Activated B cell treated with CpG ODN at 0.5 μM for 24 hours (primary cell): ENCODE measurements around the gene SRRM1. TPM values are rescaled to one million over a fixed set of nuclear protein-coding genes. Genes with fewer than 3 reads are reported as not detected.

ENCODE experiments used
- ATAC-seq: fragments of 200-7000 bp; cut with Tn5 transposase; one replicate; pipeline ENCODE4 v1.10.0; 2021; ENCODE audit warnings: low read depth, mild to moderate bottlenecking, moderate library complexity
- CTCF ChIA-PET: fragments of 350-600 bp; sonication (Branson Sonifier 250); formaldehyde crosslinking; loops from one replicate; lab custom pipeline; 2021; ENCODE audit warnings: antibody characterized with exemption; lab: Charles Lee
- POLR2A ChIA-PET: fragments of 350-600 bp; sonication (Branson Sonifier 250); formaldehyde crosslinking; loops from one replicate; lab custom pipeline; 2021; ENCODE audit warnings: antibody characterized with exemption; lab: Charles Lee
- DNase-seq: peaks from one replicate; pipeline ENCODE4 v3.0.0; 2022
- H3K27ac Mint-ChIP-seq: one replicate; pipeline ENCODE4 v1.8.0; 2020; ENCODE audit warnings: mixed read lengths
- H3K27me3 Mint-ChIP-seq: one replicate; pipeline ENCODE4 v1.8.0; 2021; ENCODE audit warnings: mixed read lengths
- H3K36me3 Mint-ChIP-seq: one replicate; pipeline ENCODE4 v1.8.0; 2021; ENCODE audit warnings: low read depth, mixed read lengths
- H3K4me1 Mint-ChIP-seq: one replicate; pipeline ENCODE4 v1.8.0; 2021; ENCODE audit warnings: mixed read lengths
- H3K4me3 Mint-ChIP-seq: one replicate; pipeline ENCODE4 v1.8.0; 2020; ENCODE audit warnings: mild to moderate bottlenecking, mixed read lengths
- H3K9me3 Mint-ChIP-seq: one replicate; pipeline ENCODE4 v1.8.0; 2020; ENCODE audit warnings: mixed read lengths
- intact Hi-C: fragments of 100-400 bp; cut with micrococcal nuclease; formaldehyde crosslinking; loops from one replicate; pipeline ENCODE4 v1.15.1; 2024
- total RNA-seq: library from RNA; stranded (reverse); gene quantifications from 2 replicates; pipeline ENCODE4 v1.2.3, GENCODE V29; 2022
- TF ChIP-seq, protein P1 (sequence below): fragments of 200-600 bp; IDR thresholded peaks from one replicate; pipeline ENCODE4 v1.8.0; 2022; ENCODE audit warnings: antibody characterized with exemption, mild to moderate bottlenecking

SRRM1 gene
- total RNA-seq, 1 donor from 2014 or later, result 220 TPM

DNA sequence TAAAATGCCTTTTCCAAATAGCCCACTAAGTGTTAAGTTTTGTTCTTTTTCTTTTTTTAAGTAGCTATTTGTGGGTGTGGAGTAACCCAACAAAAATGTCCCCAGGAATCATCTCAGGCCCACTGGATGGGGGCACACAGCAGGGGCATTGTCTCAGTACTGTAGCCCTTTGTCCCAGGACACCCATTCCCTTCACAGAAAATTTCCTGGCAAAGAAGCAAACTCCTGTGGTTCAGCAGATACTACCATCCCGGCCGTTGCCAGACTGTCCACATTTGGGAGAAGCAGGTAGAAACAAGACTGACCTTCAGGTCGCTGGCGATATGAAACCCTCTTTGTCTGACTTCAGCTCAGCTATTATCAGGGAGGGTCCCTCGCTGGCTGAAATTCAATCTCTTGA lies 23.7 kb upstream of the SRRM1 start:
- Mint-ChIP-seq H3K4me1 (no peaks in the 10 kb centered on the region), H3K9me3 (no peaks in the 10 kb centered on the region), H3K36me3 (no peaks in the 10 kb centered on the region), H3K27me3 (peaks cover 29% of the 10 kb centered on the region), H3K4me3 (no peak overlapping the region), H3K27ac (no peak overlapping the region)
- no peak for DNase-seq
- POLR2A ChIA-PET, result no interaction called here
- intact Hi-C loops, result no loop called here
- CTCF ChIA-PET, result no interaction called here
- ATAC-seq, result no peak
- TF ChIP-seq, protein P1, sequence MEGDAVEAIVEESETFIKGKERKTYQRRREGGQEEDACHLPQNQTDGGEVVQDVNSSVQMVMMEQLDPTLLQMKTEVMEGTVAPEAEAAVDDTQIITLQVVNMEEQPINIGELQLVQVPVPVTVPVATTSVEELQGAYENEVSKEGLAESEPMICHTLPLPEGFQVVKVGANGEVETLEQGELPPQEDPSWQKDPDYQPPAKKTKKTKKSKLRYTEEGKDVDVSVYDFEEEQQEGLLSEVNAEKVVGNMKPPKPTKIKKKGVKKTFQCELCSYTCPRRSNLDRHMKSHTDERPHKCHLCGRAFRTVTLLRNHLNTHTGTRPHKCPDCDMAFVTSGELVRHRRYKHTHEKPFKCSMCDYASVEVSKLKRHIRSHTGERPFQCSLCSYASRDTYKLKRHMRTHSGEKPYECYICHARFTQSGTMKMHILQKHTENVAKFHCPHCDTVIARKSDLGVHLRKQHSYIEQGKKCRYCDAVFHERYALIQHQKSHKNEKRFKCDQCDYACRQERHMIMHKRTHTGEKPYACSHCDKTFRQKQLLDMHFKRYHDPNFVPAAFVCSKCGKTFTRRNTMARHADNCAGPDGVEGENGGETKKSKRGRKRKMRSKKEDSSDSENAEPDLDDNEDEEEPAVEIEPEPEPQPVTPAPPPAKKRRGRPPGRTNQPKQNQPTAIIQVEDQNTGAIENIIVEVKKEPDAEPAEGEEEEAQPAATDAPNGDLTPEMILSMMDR, result no peak

DNA sequence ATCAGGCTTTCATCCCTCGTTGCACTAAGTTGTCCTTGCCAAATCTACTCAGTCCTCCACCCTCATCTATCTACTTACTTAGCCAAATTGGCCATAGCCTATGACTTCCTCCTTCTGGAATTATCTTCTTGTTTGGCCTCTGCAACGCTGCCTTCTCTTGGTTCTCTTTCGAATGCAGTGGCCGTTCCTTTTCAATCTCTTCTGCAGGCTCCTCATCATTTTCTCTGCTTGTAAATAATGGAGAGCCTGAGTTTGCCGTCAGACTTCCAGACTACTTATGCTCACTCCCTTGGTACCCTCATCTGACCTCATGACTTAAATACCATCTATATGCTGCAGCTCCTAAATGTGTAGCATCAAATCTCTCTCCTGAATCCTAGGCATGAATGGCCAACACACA lies 22.4 kb upstream of the SRRM1 start:
- TF ChIP-seq, protein P1, result no peak
- Mint-ChIP-seq H3K9me3 (no peaks in the 10 kb centered on the region), H3K27me3 (peaks cover 28% of the 10 kb centered on the region), H3K36me3 (no peaks in the 10 kb centered on the region), H3K4me1 (no peaks in the 10 kb centered on the region), H3K27ac (no peak overlapping the region), H3K4me3 (no peak overlapping the region)
- no peak for ATAC-seq
- no peak for DNase-seq
- ChIA-PET POLR2A (no interaction called here), CTCF (interaction anchor here (0.6 to 0.9 kb wide), 2 partner anchors 11 to 230 kb away, joined by 3 read pairs; no protein-coding TSS in a partner anchor)
- intact Hi-C loops, result no loop called here

DNA sequence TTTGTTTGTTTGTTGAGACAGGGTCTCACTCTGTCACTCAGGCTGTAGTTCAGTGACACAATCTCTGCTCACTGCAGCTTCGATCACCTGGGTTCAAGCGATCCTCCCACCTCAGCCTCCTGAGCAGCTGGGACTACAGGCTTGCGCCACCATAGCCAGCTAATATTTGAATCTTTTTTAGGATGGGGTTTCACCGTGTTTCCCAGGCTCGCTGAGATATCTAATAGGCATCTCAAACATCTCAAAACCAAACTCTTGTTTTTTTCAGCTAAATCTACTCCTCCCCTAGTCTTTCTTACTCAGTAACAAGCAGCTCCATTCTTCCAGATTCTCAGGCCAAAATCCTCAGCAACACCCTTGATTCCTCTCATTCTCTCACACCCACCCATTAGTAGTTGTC lies 22.0 kb upstream of the SRRM1 start:
- H3K4me1 Mint-ChIP-seq, result no peaks in the 10 kb centered on the region

DNA sequence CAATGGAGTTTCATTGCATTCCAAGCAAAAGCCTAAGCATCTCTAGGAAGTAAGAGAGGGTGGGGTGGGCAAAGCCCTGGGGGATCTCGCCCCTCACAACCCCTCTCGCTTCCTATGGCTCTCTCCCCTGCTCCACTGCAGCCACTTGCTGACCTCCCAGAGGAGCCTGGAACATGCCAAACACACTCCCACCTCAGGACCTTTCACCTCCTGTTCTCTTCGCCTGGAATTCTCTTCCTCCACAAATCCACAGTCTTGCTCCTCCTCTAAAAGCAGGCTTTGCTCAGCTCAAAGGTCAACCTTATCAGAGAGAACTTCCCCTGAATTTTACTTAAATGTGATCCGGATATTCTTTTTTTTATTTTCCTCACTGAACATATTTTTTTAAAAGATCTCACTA lies 20.9 kb upstream of the SRRM1 start:
- ChIA-PET CTCF (interaction anchor here (0.5 kb wide), 1 partner anchor 423 kb away, joined by 3 read pairs; no protein-coding TSS in a partner anchor), POLR2A (no interaction called here)
- Mint-ChIP-seq H3K9me3 (no peaks in the 10 kb centered on the region), H3K27ac (no peak overlapping the region), H3K4me3 (no peak overlapping the region), H3K36me3 (no peaks in the 10 kb centered on the region), H3K4me1 (no peaks in the 10 kb centered on the region), H3K27me3 (peaks cover 22% of the 10 kb centered on the region)
- DNase-seq, result no peak
- ATAC-seq, result no peak
- intact Hi-C loops, result no loop called here
- TF ChIP-seq, protein P1, result no peak

More for the DNA sequence above, 22.0 kb upstream of the SRRM1 start:
- no peak overlapping the region for H3K4me3 Mint-ChIP-seq
- no peak for DNase-seq
- intact Hi-C loops, result no loop called here
- TF ChIP-seq, protein P1, result no peak
- H3K27ac Mint-ChIP-seq, result no peak overlapping the region
- H3K27me3 Mint-ChIP-seq, result peaks cover 25% of the 10 kb centered on the region
- H3K36me3 Mint-ChIP-seq, result no peaks in the 10 kb centered on the region
- ATAC-seq, result no peak
- CTCF ChIA-PET, result interaction anchor here (0.6 to 0.9 kb wide), 2 partner anchors 11 to 230 kb away, joined by 3 read pairs; no protein-coding TSS in a partner anchor
- POLR2A ChIA-PET, result no interaction called here
- no peaks in the 10 kb centered on the region for H3K9me3 Mint-ChIP-seq

DNA sequence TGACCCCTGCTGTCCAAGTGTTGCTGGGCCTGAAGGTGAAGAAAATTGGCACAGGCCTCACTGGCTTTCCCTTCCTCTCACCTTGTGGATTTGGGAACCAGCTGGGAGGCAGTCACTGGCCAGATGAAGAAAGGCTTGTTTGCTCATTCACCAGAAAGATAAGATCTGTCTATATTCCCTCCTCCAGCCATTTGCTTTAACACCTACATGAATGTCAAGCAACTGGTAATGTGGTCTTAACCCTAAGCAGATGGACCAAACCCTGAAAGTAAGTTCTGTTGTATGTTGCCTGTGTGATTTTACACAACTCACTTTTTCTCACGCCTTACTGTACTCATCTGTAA lies 10.3 kb upstream of the SRRM1 start:
- DNase-seq (no peak), ATAC-seq (no peak)
- Mint-ChIP-seq H3K36me3 (no peaks in the 10 kb centered on the region), H3K27me3 (peaks cover 4% of the 10 kb centered on the region), H3K4me1 (peaks cover 2% of the 10 kb centered on the region), H3K9me3 (no peaks in the 10 kb centered on the region), H3K4me3 (no peak overlapping the region), H3K27ac (no peak overlapping the region)
- CTCF ChIA-PET, result interaction anchor here (1.2 kb wide), 1 partner anchor 12 kb away, joined by 3 read pairs; no protein-coding TSS in a partner anchor
- POLR2A ChIA-PET, result no interaction called here
- TF ChIP-seq, protein P1, result no peak
- intact Hi-C loops, result no loop called here
